ENCODE data around the gene TRPM2. TPM values are rescaled to one million over a fixed set of nuclear protein-coding genes. Genes with fewer than 3 reads are reported as not detected.

Gene TRPM2
- total and polyA plus RNA-seq, 2 donors (not counting 3 experiments of a cell fraction or from before 2014, with no cell fraction given), result not detected

- no peaks in the 10 kb centered on the region for H3K36me3 ChIP-seq (ENCODE audit: control insufficient read depth in 2 of 2, extremely low read depth in 1 of 2, insufficient read depth in 2 of 2, low read length in 2 of 2)
- H3K79me2 ChIP-seq (ENCODE audit: control insufficient read depth, insufficient read depth, low read length), result no peaks in the 10 kb centered on the region
- intact Hi-C loops (cut with micrococcal nuclease) (no loop called here), dilution Hi-C loops (cut with MboI; ENCODE audit: extremely low pct_ligation_motif_present, low sequenced_read_pairs) (no loop called here)
- CTCF ChIA-PET, result no interaction called here
- no peaks in the 10 kb centered on the region for H3K4me1 ChIP-seq (ENCODE audit: control insufficient read depth, extremely low read depth, insufficient read depth, low read length)
- H3K9me3 ChIP-seq (replicated peaks; ENCODE audit: control insufficient read depth, insufficient read depth, low read length), result no peaks in the 10 kb centered on the region
- no TSS peak for BruUV-seq (replicated peaks)
- no peak overlapping the region for H3K9ac ChIP-seq (replicated peaks; ENCODE audit: extremely low read depth, insufficient read depth, low read length)
- H3K27me3 ChIP-seq (ENCODE audit: control insufficient read depth in 2 of 2, insufficient read depth in 2 of 2, low read length in 2 of 2), result no peaks in the 10 kb centered on the region
- no peaks in the 10 kb centered on the region for H3K9me1 ChIP-seq (replicated peaks; ENCODE audit: control insufficient read depth, extremely low read depth, insufficient read depth, low read length)
- H3K4me2 ChIP-seq (ENCODE audit: insufficient read depth, low read length), result no peak overlapping the region
- H2AFZ ChIP-seq (ENCODE audit: low read depth, low read length), result no peak overlapping the region
- TF ChIP-seq FOS (IDR thresholded peaks at IDR 0.05; ENCODE audit: borderline replicate concordance, insufficient read depth, low read length) (no peak), MAX (IDR thresholded peaks at IDR 0.05; ENCODE audit: insufficient read depth, insufficient read length) (no peak), CTCF (IDR thresholded peaks at IDR 0.05; ENCODE audit: extremely low read depth in 1 of 2, insufficient read depth in 1 of 2, low read depth in 1 of 2, low read length in 2 of 2) (no peak), JUN (IDR thresholded peaks at IDR 0.05; ENCODE audit: borderline replicate concordance, insufficient read depth, insufficient read length, low read depth) (no peak), GATA2 (IDR thresholded peaks at IDR 0.05; ENCODE audit: insufficient read depth, insufficient read length, low read depth, low read length) (no peak), POLR2A (IDR thresholded peaks at IDR 0.05; ENCODE audit: low read depth, low read length) (no peak), MYC (IDR thresholded peaks at IDR 0.05; ENCODE audit: low read depth, low read length) (no peak), POLR2AphosphoS5 (IDR thresholded peaks at IDR 0.05; ENCODE audit: insufficient read depth, low read depth, low read length) (no peak), EZH2 (IDR thresholded peaks at IDR 0.05; ENCODE audit: borderline replicate concordance, low read depth, low read length, severe bottlenecking) (no peak)
- H3K27ac ChIP-seq (ENCODE audit: insufficient read depth, low read depth, low read length), result no peak overlapping the region
- FAIRE-seq, result no peak
- H4K20me1 ChIP-seq (replicated peaks; ENCODE audit: control insufficient read depth, extremely low read depth, insufficient read depth, low read length), result no peaks in the 10 kb centered on the region
- POLR2A ChIA-PET, result no interaction called here
- no peak overlapping the region for H3K4me3 ChIP-seq (replicated peaks in 1 of 3; ENCODE audit: insufficient read depth in 1 of 3, low read depth in 1 of 3, low read length in 3 of 3)
- DNase-seq (ENCODE audit: low read depth, low spot score), result no peak
Observed at GRCh38 chr21:44424608-44425306, 71.3 kb downstream of the TRPM2 start.

Data from endothelial cell of umbilical vein (primary cell).